RWPE1 (cell line): ENCODE results near the gene COL27A1.

Source experiments
- CTCF ChIA-PET: fragments of 350-600 bp; sonication (Branson Sonifier 250); formaldehyde crosslinking; extraction: SDS; loops from one replicate; lab custom pipeline; 2021; lab: Yijun Ruan, JAX
- POLR2A ChIA-PET: fragments of 400-600 bp; formaldehyde crosslinking; extraction: SDS; loops from one replicate; lab custom pipeline; 2020; ENCODE audit warnings: antibody characterized with exemption; ENCODE audit not compliant: low non-redundant PET; lab: Yijun Ruan, JAX
- DNase-seq: peaks from one replicate; pipeline ENCODE4 v3.0.0; 2012; ENCODE audit warnings: low spot score
- H3K27ac ChIP-seq: fragments of 450-650 bp; 2 replicates; pipeline ENCODE4 v1.5.1; 2017
- CTCF ChIP-seq: fragments of 450-650 bp; conservative IDR thresholded peaks from 2 replicates; pipeline ENCODE4 v1.5.1; 2017; ENCODE audit warnings: low read depth, mild to moderate bottlenecking

COL27A1 gene

GRCh38 chr9:114236391-114237138 is 81.2 kb downstream of the COL27A1 start:
- DNase-seq = no peak
- POLR2A ChIA-PET = no interaction called here
- TF ChIP-seq CTCF = no peak
- CTCF ChIA-PET = interaction anchor here (0.6 to 1.1 kb wide), 2 partner anchors 55 to 99 kb away, joined by 3 to 6 read pairs; no protein-coding TSS in a partner anchor
- H3K27ac ChIP-seq = no peak overlapping the region

- DNase-seq = no peak
- no peak for TF ChIP-seq CTCF
- CTCF ChIA-PET = interaction anchor here (0.6 to 1.1 kb wide), 3 partner anchors 9 to 100 kb away, joined by 3 to 6 read pairs (median 3); no protein-coding TSS in a partner anchor
- POLR2A ChIA-PET = no interaction called here
- no peak overlapping the region for H3K27ac ChIP-seq
Measured at GRCh38 chr9:114237247-114237646, 81.9 kb downstream of the COL27A1 start.

- no peak for TF ChIP-seq CTCF
- no peak overlapping the region for H3K27ac ChIP-seq
- ChIA-PET CTCF (interaction anchor here (0.9 to 1.1 kb wide), 2 partner anchors 9 to 53 kb away, joined by 3 read pairs; no protein-coding TSS in a partner anchor), POLR2A (no interaction called here)
- no peak for DNase-seq
Measured at GRCh38 chr9:114237781-114238180, 82.4 kb downstream of the COL27A1 start.

GRCh38 chr9:114238472-114238871 is 83.1 kb downstream of the COL27A1 start:
- TF ChIP-seq CTCF = no peak
- CTCF ChIA-PET = interaction anchor here (0.6 to 3.1 kb wide), 3 partner anchors 53 to 799 kb away, joined by 3 to 18 read pairs (median 4); no protein-coding TSS in a partner anchor
- POLR2A ChIA-PET = no interaction called here
- no peak for DNase-seq
- no peak overlapping the region for H3K27ac ChIP-seq

GRCh38 chr9:114238891-114239875 is 83.8 kb downstream of the COL27A1 start:
- DNase-seq = peak; percentile 58
- no peak for TF ChIP-seq CTCF
- ChIA-PET CTCF (interaction anchor here (0.6 to 3.1 kb wide), 4 partner anchors 52 to 799 kb away, joined by 3 to 18 read pairs (median 4); no protein-coding TSS in a partner anchor), POLR2A (no interaction called here)
- no peak overlapping the region for H3K27ac ChIP-seq

GRCh38 chr9:114240216-114240615 is 84.9 kb downstream of the COL27A1 start:
- no peak overlapping the region for H3K27ac ChIP-seq
- CTCF ChIA-PET = interaction anchor here (1.2 to 3.1 kb wide), 2 partner anchors 51 to 132 kb away, joined by 4 to 18 read pairs; no protein-coding TSS in a partner anchor
- POLR2A ChIA-PET = no interaction called here
- no peak for TF ChIP-seq CTCF
- no peak for DNase-seq
